Loucy (cell line): ENCODE results near the gene CLEC16A.

Source experiments
- H2AFZ ChIP-seq: fragments of 200-600 bp; sonication (generic); 2 replicates; pipeline ENCODE4 v1.6.0; 2016; ENCODE audit warnings: antibody characterized with exemption, mild to moderate bottlenecking, low read length, moderate library complexity
- H3F3A ChIP-seq: fragments of 200-600 bp; 2 replicates; pipeline ENCODE4 v1.6.0; 2016; ENCODE audit warnings: antibody characterized with exemption, low read depth, mild to moderate bottlenecking
- H3K27me3 ChIP-seq: fragments of 200-600 bp; sonication (generic); 2 replicates; pipeline ENCODE4 v1.6.1; 2014; ENCODE audit warnings: low read length, mild to moderate bottlenecking; ENCODE audit not compliant: insufficient read depth, poor library complexity, severe bottlenecking
- H3K36me3 ChIP-seq: fragments of 200-600 bp; sonication (generic); 2 replicates; pipeline ENCODE4 v1.6.1; 2016; ENCODE audit warnings: low read length; ENCODE audit not compliant: insufficient read depth
- H3K4me1 ChIP-seq: fragments of 200-600 bp; sonication (generic); 2 replicates; pipeline ENCODE4 v1.5.1; 2014; ENCODE audit warnings: low read length, mild to moderate bottlenecking; ENCODE audit not compliant: insufficient read depth, poor library complexity, severe bottlenecking
- H3K4me2 ChIP-seq: fragments of 200-600 bp; sonication (generic); 2 replicates; pipeline ENCODE4 v1.6.0; 2014; ENCODE audit warnings: antibody characterized with exemption, low read length, low read depth, mild to moderate bottlenecking; ENCODE audit not compliant: poor library complexity, severe bottlenecking
- H3K4me3 ChIP-seq: fragments of 200-600 bp; sonication (generic); 2 replicates; pipeline ENCODE4 v1.5.1; 2014; ENCODE audit warnings: low read length, mild to moderate bottlenecking, mixed read lengths; ENCODE audit not compliant: poor library complexity, severe bottlenecking
- H3K79me2 ChIP-seq: fragments of 200-600 bp; sonication (generic); 2 replicates; pipeline ENCODE4 v1.6.1; 2014; ENCODE audit warnings: low read length; ENCODE audit not compliant: insufficient read depth
- H3K9ac ChIP-seq: fragments of 200-600 bp; sonication (generic); 2 replicates; pipeline ENCODE4 v1.6.0; 2014; ENCODE audit warnings: mild to moderate bottlenecking, low read depth, low read length, moderate library complexity; ENCODE audit not compliant: poor library complexity, severe bottlenecking
- H3K9me2 ChIP-seq: fragments of 200-600 bp; sonication (generic); replicated peaks from 2 replicates; pipeline ENCODE4 v1.6.1; 2016; ENCODE audit warnings: low read depth, low read length, mixed read lengths
- H3K9me3 ChIP-seq: fragments of 200-600 bp; sonication (generic); 2 replicates; pipeline ENCODE4 v1.6.1; 2014; ENCODE audit warnings: mild to moderate bottlenecking, antibody characterized with exemption, low read length, low read depth; ENCODE audit not compliant: insufficient read depth
- H4K20me1 ChIP-seq: fragments of 200-600 bp; sonication (generic); 2 replicates; pipeline ENCODE4 v1.6.0; 2014; ENCODE audit warnings: antibody characterized with exemption, low read length, mild to moderate bottlenecking; ENCODE audit not compliant: insufficient read depth, poor library complexity, severe bottlenecking
- CTCF ChIP-seq: fragments of 200-600 bp; sonication (generic); conservative IDR thresholded peaks from 2 replicates; pipeline ENCODE4 v1.5.1; 2014; ENCODE audit warnings: mild to moderate bottlenecking, antibody characterized with exemption, low read length
- EZH2phosphoT487 ChIP-seq: fragments of 200-600 bp; IDR thresholded peaks from 2 replicates; pipeline ENCODE4 v1.6.1; 2018; ENCODE audit warnings: antibody characterized with exemption, mild to moderate bottlenecking, moderate library complexity, borderline replicate concordance

The CLEC16A gene

GRCh38 chr16:11117576-11118211 lies 173.3 kb downstream of the CLEC16A start:
- H3K79me2 ChIP-seq, result no peaks in the 10 kb centered on the region
- no peaks in the 10 kb centered on the region for H3K36me3 ChIP-seq
- peaks cover 19% of the 10 kb centered on the region for H3K4me1 ChIP-seq
- no peak overlapping the region for H3K4me2 ChIP-seq
- no peak overlapping the region for H2AFZ ChIP-seq
- H4K20me1 ChIP-seq, result no peaks in the 10 kb centered on the region
- H3K9me3 ChIP-seq, result no peaks in the 10 kb centered on the region
- no peaks in the 10 kb centered on the region for H3F3A ChIP-seq
- no peak overlapping the region for H3K9ac ChIP-seq
- no peak for TF ChIP-seq EZH2phosphoT487
- TF ChIP-seq CTCF, result no peak
- no peak overlapping the region for H3K4me3 ChIP-seq
- no peaks in the 10 kb centered on the region for H3K9me2 ChIP-seq
- H3K27me3 ChIP-seq, result no peaks in the 10 kb centered on the region

GRCh38 chr16:11118479-11118878 lies 174.1 kb downstream of the CLEC16A start:
- Histone ChIP-seq H3K36me3 (no peaks in the 10 kb centered on the region; the same call in 1 of the 2 replicates), H3K27me3 (no peaks in the 10 kb centered on the region), H3K79me2 (no peaks in the 10 kb centered on the region), H4K20me1 (no peaks in the 10 kb centered on the region), H3K9me3 (no peaks in the 10 kb centered on the region), H3K4me1 (peaks cover 18% of the 10 kb centered on the region), H3K4me3 (no peak overlapping the region), H3K9ac (no peak overlapping the region), H3K4me2 (no peak overlapping the region), H2AFZ (no peak overlapping the region), H3F3A (no peaks in the 10 kb centered on the region), H3K9me2 (no peaks in the 10 kb centered on the region)
- no peak for TF ChIP-seq EZH2phosphoT487
- no peak for TF ChIP-seq CTCF

- Histone ChIP-seq H2AFZ (no peak overlapping the region), H3F3A (no peaks in the 10 kb centered on the region), H3K9ac (no peak overlapping the region), H3K9me2 (no peaks in the 10 kb centered on the region), H3K4me1 (no peaks in the 10 kb centered on the region), H4K20me1 (no peaks in the 10 kb centered on the region), H3K4me2 (no peak overlapping the region), H3K36me3 (peaks cover 9% of the 10 kb centered on the region; the same call in 1 of the 2 replicates), H3K27me3 (no peaks in the 10 kb centered on the region), H3K79me2 (no peaks in the 10 kb centered on the region), H3K4me3 (no peak overlapping the region), H3K9me3 (no peaks in the 10 kb centered on the region)
- TF ChIP-seq EZH2phosphoT487 (no peak), CTCF (no peak)
Measured at GRCh38 chr16:11121083-11121608, 176.8 kb downstream of the CLEC16A start.
